ENCODE data around the gene OPN3. TPM values are rescaled to one million over a fixed set of nuclear protein-coding genes. Genes with fewer than 3 reads are reported as not detected.

OPN3 gene
- total and polyA plus RNA-seq, 2 donors (not counting 3 experiments of a cell fraction or from before 2014, with no cell fraction given) = 16.1 to 23.9 TPM

DNA sequence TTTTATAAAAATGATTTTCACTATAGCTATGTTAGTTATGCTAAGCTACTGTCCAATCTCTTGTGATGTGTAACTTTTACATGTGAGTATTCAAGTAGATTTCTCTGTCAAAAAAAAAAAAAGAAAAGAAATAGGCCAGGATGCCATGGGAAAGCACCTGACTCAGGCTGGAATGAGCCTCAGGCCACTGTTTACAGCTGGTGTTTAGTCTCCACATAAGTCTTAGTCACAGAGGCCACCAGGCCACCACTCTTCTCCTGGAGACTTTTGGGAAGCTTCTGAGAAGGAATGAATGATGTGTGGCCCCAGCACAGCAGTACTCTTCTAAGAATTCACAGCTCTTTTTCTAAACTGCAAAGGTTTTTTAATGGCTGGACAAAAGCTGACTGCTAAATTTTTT is 48.9 kb downstream of the OPN3 start:
- Histone ChIP-seq H3K9me3 (replicated peaks; ENCODE audit: control insufficient read depth, insufficient read depth, low read length) (no peaks in the 10 kb centered on the region), H3K36me3 (ENCODE audit: control insufficient read depth in 2 of 2, extremely low read depth in 1 of 2, insufficient read depth in 2 of 2, low read length in 2 of 2) (peaks cover 0 to 5% of the 10 kb centered on the region in 2 experiments), H3K27me3 (ENCODE audit: control insufficient read depth in 2 of 2, insufficient read depth in 2 of 2, low read length in 2 of 2) (no peaks in the 10 kb centered on the region), H3K4me2 (ENCODE audit: insufficient read depth, low read length) (no peak overlapping the region), H4K20me1 (replicated peaks; ENCODE audit: control insufficient read depth, extremely low read depth, insufficient read depth, low read length) (no peaks in the 10 kb centered on the region), H3K79me2 (ENCODE audit: control insufficient read depth, insufficient read depth, low read length) (no peaks in the 10 kb centered on the region), H3K9me1 (replicated peaks; ENCODE audit: control insufficient read depth, extremely low read depth, insufficient read depth, low read length) (no peaks in the 10 kb centered on the region), H3K9ac (replicated peaks; ENCODE audit: extremely low read depth, insufficient read depth, low read length) (no peak overlapping the region), H3K4me1 (ENCODE audit: control insufficient read depth, extremely low read depth, insufficient read depth, low read length) (no peaks in the 10 kb centered on the region), H2AFZ (ENCODE audit: low read depth, low read length) (no peak overlapping the region), H3K27ac (ENCODE audit: insufficient read depth, low read depth, low read length) (no peak overlapping the region), H3K4me3 (replicated peaks in 1 of 3; ENCODE audit: insufficient read depth in 1 of 3, low read depth in 1 of 3, low read length in 3 of 3) (no peak overlapping the region)
- intact Hi-C loops (cut with micrococcal nuclease) (no loop called here), dilution Hi-C loops (cut with MboI; ENCODE audit: extremely low pct_ligation_motif_present, low sequenced_read_pairs) (no loop called here)
- ChIA-PET CTCF (interaction anchor here (1.1 to 2.9 kb wide), 3 partner anchors 9 to 19 kb away, joined by 3 to 14 read pairs (median 3); no protein-coding TSS in a partner anchor), POLR2A (no interaction called here)
- FAIRE-seq (no peak), DNase-seq (ENCODE audit: low read depth, low spot score) (no peak)
- no TSS peak for BruUV-seq (replicated peaks)
- TF ChIP-seq POLR2AphosphoS5 (IDR thresholded peaks at IDR 0.05; ENCODE audit: insufficient read depth, low read depth, low read length) = no peak
- no peak for TF ChIP-seq POLR2A (IDR thresholded peaks at IDR 0.05; ENCODE audit: low read depth, low read length)
- TF ChIP-seq, protein P1, sequence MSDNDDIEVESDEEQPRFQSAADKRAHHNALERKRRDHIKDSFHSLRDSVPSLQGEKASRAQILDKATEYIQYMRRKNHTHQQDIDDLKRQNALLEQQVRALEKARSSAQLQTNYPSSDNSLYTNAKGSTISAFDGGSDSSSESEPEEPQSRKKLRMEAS (IDR thresholded peaks at IDR 0.05; ENCODE audit: insufficient read depth, insufficient read length) = no peak
- TF ChIP-seq GATA2 (IDR thresholded peaks at IDR 0.05; ENCODE audit: insufficient read depth, insufficient read length, low read depth, low read length) = no peak
- TF ChIP-seq JUN (IDR thresholded peaks at IDR 0.05; ENCODE audit: borderline replicate concordance, insufficient read depth, insufficient read length, low read depth) = no peak
- no peak for TF ChIP-seq MYC (IDR thresholded peaks at IDR 0.05; ENCODE audit: low read depth, low read length)

DNA sequence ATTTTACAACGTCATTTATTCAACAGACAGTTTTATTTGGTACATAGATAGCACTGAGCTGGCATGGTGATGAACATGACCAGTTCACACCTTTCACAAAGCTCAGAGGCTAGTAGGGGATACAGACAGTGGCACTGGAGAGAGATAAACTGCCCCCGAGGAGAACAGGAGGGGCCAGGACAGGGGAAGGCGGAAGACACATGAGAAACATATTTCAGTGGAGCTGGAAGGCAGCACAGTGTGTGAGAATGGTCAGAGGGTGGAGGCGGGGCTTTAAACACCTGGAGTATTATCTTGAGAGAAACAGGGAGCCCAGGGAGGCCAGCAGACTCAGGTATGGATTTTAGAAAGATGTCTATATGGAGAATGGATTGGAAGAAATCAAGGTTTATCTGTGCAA is 49.5 kb downstream of the OPN3 start:
- Histone ChIP-seq H3K79me2 (ENCODE audit: control insufficient read depth, insufficient read depth, low read length) (no peaks in the 10 kb centered on the region), H2AFZ (ENCODE audit: low read depth, low read length) (no peak overlapping the region), H3K4me3 (replicated peaks in 1 of 3; ENCODE audit: insufficient read depth in 1 of 3, low read depth in 1 of 3, low read length in 3 of 3) (no peak overlapping the region), H3K9me1 (replicated peaks; ENCODE audit: control insufficient read depth, extremely low read depth, insufficient read depth, low read length) (no peaks in the 10 kb centered on the region), H4K20me1 (replicated peaks; ENCODE audit: control insufficient read depth, extremely low read depth, insufficient read depth, low read length) (no peaks in the 10 kb centered on the region), H3K9ac (replicated peaks; ENCODE audit: extremely low read depth, insufficient read depth, low read length) (no peak overlapping the region), H3K27me3 (ENCODE audit: control insufficient read depth in 2 of 2, insufficient read depth in 2 of 2, low read length in 2 of 2) (no peaks in the 10 kb centered on the region), H3K4me2 (ENCODE audit: insufficient read depth, low read length) (no peak overlapping the region), H3K36me3 (ENCODE audit: control insufficient read depth in 2 of 2, extremely low read depth in 1 of 2, insufficient read depth in 2 of 2, low read length in 2 of 2) (peaks cover 0 to 5% of the 10 kb centered on the region in 2 experiments), H3K9me3 (replicated peaks; ENCODE audit: control insufficient read depth, insufficient read depth, low read length) (no peaks in the 10 kb centered on the region), H3K27ac (ENCODE audit: insufficient read depth, low read depth, low read length) (no peak overlapping the region), H3K4me1 (ENCODE audit: control insufficient read depth, extremely low read depth, insufficient read depth, low read length) (no peaks in the 10 kb centered on the region)
- BruUV-seq (replicated peaks) = no TSS peak
- TF ChIP-seq GATA2 (IDR thresholded peaks at IDR 0.05; ENCODE audit: insufficient read depth, insufficient read length, low read depth, low read length) (no peak), EZH2 (IDR thresholded peaks at IDR 0.05; ENCODE audit: borderline replicate concordance, low read depth, low read length, severe bottlenecking) (no peak), POLR2AphosphoS5 (IDR thresholded peaks at IDR 0.05; ENCODE audit: insufficient read depth, low read depth, low read length) (no peak), FOS (IDR thresholded peaks at IDR 0.05; ENCODE audit: borderline replicate concordance, insufficient read depth, low read length) (no peak), JUN (IDR thresholded peaks at IDR 0.05; ENCODE audit: borderline replicate concordance, insufficient read depth, insufficient read length, low read depth) (no peak), MYC (IDR thresholded peaks at IDR 0.05; ENCODE audit: low read depth, low read length) (no peak), POLR2A (IDR thresholded peaks at IDR 0.05; ENCODE audit: low read depth, low read length) (no peak)
- TF ChIP-seq, protein P1 (IDR thresholded peaks at IDR 0.05; ENCODE audit: insufficient read depth, insufficient read length) = no peak
- TF ChIP-seq, protein P2, sequence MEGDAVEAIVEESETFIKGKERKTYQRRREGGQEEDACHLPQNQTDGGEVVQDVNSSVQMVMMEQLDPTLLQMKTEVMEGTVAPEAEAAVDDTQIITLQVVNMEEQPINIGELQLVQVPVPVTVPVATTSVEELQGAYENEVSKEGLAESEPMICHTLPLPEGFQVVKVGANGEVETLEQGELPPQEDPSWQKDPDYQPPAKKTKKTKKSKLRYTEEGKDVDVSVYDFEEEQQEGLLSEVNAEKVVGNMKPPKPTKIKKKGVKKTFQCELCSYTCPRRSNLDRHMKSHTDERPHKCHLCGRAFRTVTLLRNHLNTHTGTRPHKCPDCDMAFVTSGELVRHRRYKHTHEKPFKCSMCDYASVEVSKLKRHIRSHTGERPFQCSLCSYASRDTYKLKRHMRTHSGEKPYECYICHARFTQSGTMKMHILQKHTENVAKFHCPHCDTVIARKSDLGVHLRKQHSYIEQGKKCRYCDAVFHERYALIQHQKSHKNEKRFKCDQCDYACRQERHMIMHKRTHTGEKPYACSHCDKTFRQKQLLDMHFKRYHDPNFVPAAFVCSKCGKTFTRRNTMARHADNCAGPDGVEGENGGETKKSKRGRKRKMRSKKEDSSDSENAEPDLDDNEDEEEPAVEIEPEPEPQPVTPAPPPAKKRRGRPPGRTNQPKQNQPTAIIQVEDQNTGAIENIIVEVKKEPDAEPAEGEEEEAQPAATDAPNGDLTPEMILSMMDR (IDR thresholded peaks at IDR 0.05; ENCODE audit: extremely low read depth in 1 of 2, insufficient read depth in 1 of 2, low read depth in 1 of 2, low read length in 2 of 2) = no peak
- FAIRE-seq (no peak), DNase-seq (ENCODE audit: low read depth, low spot score) (no peak)
- intact Hi-C loops (cut with micrococcal nuclease) (no loop called here), dilution Hi-C loops (cut with MboI; ENCODE audit: extremely low pct_ligation_motif_present, low sequenced_read_pairs) (no loop called here)
- POLR2A ChIA-PET = no interaction called here
- CTCF ChIA-PET = interaction anchor here (1.1 to 2.9 kb wide), 2 partner anchors 18 to 20 kb away, joined by 3 to 14 read pairs; no protein-coding TSS in a partner anchor
